HepG2 (cell line): ENCODE data around the gene PTGIS. TPM values are rescaled to one million over a fixed set of nuclear protein-coding genes. Genes with fewer than 3 reads are reported as not detected.

Experiments
- JUN ChIP-seq: sonication (generic); formaldehyde crosslinking; IDR thresholded peaks from 2 replicates; pipeline ENCODE4 v1.4.0; 2020; ENCODE audit warnings: mild to moderate bottlenecking, missing genetic modification reagents
- NFIC ChIP-seq: IDR thresholded peaks from 2 replicates; pipeline ENCODE4 v1.6.1; 2012; ENCODE audit warnings: mild to moderate bottlenecking, low read length, inconsistent platforms
- TEF ChIP-seq: sonication (generic); formaldehyde crosslinking; IDR thresholded peaks from 2 replicates; pipeline ENCODE4 v1.5.0; 2020; ENCODE audit warnings: missing genetic modification reagents
- ZNF609 ChIP-seq: sonication (generic); formaldehyde crosslinking; IDR thresholded peaks from 2 replicates; pipeline ENCODE4 v1.4.0; 2020; ENCODE audit warnings: mild to moderate bottlenecking, missing genetic modification reagents, borderline replicate concordance
- ZNF678 ChIP-seq: sonication (generic); formaldehyde crosslinking; IDR thresholded peaks from 2 replicates; pipeline ENCODE4 v1.4.0; 2020; ENCODE audit warnings: mild to moderate bottlenecking, missing genetic modification reagents
- ZZZ3 ChIP-seq: sonication (generic); formaldehyde crosslinking; IDR thresholded peaks from 2 replicates; pipeline ENCODE4 v1.4.0; 2020; ENCODE audit warnings: missing genetic modification reagents, mild to moderate bottlenecking, borderline replicate concordance
- polyA plus RNA-seq, 8 experiments: library from polyadenylated mRNA; depleted of rRNA in 3 of 8; stranded (reverse) in 7 of 8; unstranded in 1 of 8; fragments of >200 nt; fragmentation: Illumina TruSeq in 4 of 8; extraction: Trizol in 4 of 8; gene quantifications; 2 replicates each; pipeline versions ENCODE4 v1.2.1 to v1.2.3, GENCODE V29; 2011 to 2016; ENCODE audit warnings: low read depth in 4 of 8, missing spikeins in 1 of 8, mixed read lengths in 1 of 8; ENCODE audit not compliant: insufficient read depth in 1 of 8
- total RNA-seq, 5 experiments: library from RNA; depleted of rRNA; stranded (reverse); fragments of >200 nt; fragmentation: Illumina TruSeq; extraction: Trizol; gene quantifications; 2 replicates each; pipeline ENCODE4 v1.2.3, GENCODE V29; 2016; ENCODE audit warnings: low read depth in 1 of 5

The PTGIS gene
- total and polyA plus RNA-seq, 2 of the 13 experiments (the other 11 are each of a cell fraction or from before 2014, with no cell fraction given) = not detected

DNA sequence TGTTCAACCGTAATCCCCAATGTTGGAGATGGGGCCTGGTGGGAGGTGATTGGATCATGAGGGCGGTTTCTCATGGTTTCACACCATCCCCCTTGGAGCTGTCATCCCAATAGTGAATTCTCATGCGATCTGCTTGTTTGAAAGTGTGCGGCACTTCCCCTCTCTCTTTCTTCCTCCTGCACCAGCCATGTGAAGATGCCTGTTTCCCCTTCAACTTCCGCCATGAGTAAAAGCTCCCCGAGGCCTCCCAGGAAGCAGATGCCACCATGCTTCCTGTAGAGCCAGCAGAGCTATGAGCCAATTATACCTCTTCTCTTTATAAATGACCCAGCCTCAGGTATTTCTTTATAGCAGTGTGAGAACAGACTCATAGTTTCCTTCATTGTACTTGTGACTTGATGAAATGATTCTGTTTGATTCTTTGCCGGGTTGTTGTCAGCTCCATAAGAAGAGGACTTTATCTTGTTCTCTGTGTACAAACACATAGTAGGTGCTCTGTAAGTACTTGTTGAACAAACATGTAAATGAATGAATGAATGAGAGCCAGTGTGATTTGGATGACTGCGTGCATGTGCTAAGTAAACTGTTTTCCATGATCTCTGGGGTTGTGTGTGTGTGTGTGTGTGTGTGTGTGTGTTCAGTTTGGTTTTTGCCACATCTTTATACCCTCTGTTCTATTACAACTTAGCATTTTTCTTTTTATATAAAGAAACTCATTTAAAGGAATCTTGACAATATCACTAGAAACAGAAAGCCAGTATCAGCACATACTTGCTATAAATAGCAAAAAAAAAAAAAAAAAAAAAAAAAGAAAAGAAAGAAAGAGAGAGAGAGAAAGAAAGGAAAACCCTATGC is 22.5 kb upstream of the PTGIS start (continued):
- 0 out of 2 replicates have a peak, but pooled peaks have one; percentile 25 for TF ChIP-seq ZNF609
- TF ChIP-seq ZZZ3 (CRISPR knock-in tag) = 0 out of 2 replicates have a peak, but pooled peaks have one; percentile 67
- TF ChIP-seq ZNF678 (CRISPR knock-in tag) = 0 out of 2 replicates have a peak, but pooled peaks have one; percentile 45
- 0 out of 2 replicates have a peak, but pooled peaks have one; percentile 25 for TF ChIP-seq JUN (CRISPR knock-in tag)
- no peak for TF ChIP-seq TEF
- TF ChIP-seq NFIC = no peak
- TF ChIP-seq, all 625 proteins: peak for 9
